K562 (cell line): ENCODE results near the gene NUTF2. TPM values are rescaled to one million over a fixed set of nuclear protein-coding genes. Genes with fewer than 3 reads are reported as not detected.

Experiments
- ARID1B ChIP-seq: fragments of 450-650 bp; IDR thresholded peaks from 2 replicates; pipeline ENCODE4 v1.6.1; 2016; ENCODE audit warnings: antibody characterized with exemption, mild to moderate bottlenecking, inconsistent platforms
- ARID2 ChIP-seq: fragments of 450-650 bp; IDR thresholded peaks from 2 replicates; pipeline ENCODE4 v1.6.1; 2017; ENCODE audit warnings: antibody characterized with exemption, mild to moderate bottlenecking
- BHLHE40 ChIP-seq: IDR thresholded peaks from 2 replicates; pipeline ENCODE4 v1.6.1; 2011; ENCODE audit warnings: low read length, improper control_type of control experiment
- CBFA2T3 ChIP-seq: fragments of 450-650 bp; IDR thresholded peaks from 2 replicates; pipeline ENCODE4 v1.6.1; 2017
- CHD2 ChIP-seq: IDR thresholded peaks from 2 replicates; pipeline ENCODE4 v1.6.1; 2011; ENCODE audit warnings: low read depth, low read length
- CTCF ChIP-seq, 3 experiments: IDR thresholded peaks in 2 of 3; conservative IDR thresholded peaks in 1 of 3; 2 replicates each; pipeline ENCODE4 v1.5.1; 2011 to 2012; ENCODE audit warnings: low read length in 3 of 3, mild to moderate bottlenecking in 3 of 3, control low read depth in 2 of 3, improper control_type of control experiment in 1 of 3, inconsistent platforms in 1 of 3, low read depth in 1 of 3, mixed read lengths in 1 of 3, moderate library complexity in 1 of 3; ENCODE audit not compliant: insufficient read depth in 2 of 3
- CTCFL ChIP-seq: IDR thresholded peaks from 2 replicates; pipeline ENCODE4 v1.6.1; 2011; ENCODE audit warnings: borderline replicate concordance, low read depth, mild to moderate bottlenecking, moderate library complexity, low read length; ENCODE audit not compliant: insufficient read depth, poor library complexity, severe bottlenecking
- DNMT1 ChIP-seq: fragments of 450-650 bp; IDR thresholded peaks from 2 replicates; pipeline ENCODE4 v1.6.1; 2016; ENCODE audit warnings: antibody characterized with exemption, mild to moderate bottlenecking
- FOXP1 ChIP-seq: sonication (generic); formaldehyde crosslinking; IDR thresholded peaks from 2 replicates; pipeline ENCODE4 v1.8.0; 2022; ENCODE audit warnings: mild to moderate bottlenecking, missing genetic modification reagents
- GATAD2A ChIP-seq: fragments of 450-650 bp; IDR thresholded peaks from 2 replicates; pipeline ENCODE4 v1.6.1; 2017
- KHSRP ChIP-seq: fragments of 450-650 bp; IDR thresholded peaks from 2 replicates; pipeline ENCODE4 v1.6.1; 2017
- L3MBTL2 ChIP-seq: fragments of 450-650 bp; IDR thresholded peaks from 2 replicates; pipeline ENCODE4 v1.6.1; 2016; ENCODE audit warnings: mild to moderate bottlenecking, moderate library complexity
- MYBL2 ChIP-seq, 2 experiments: fragments of 450-650 bp in 1 of 2; sonication (generic) in 1 of 2; formaldehyde crosslinking in 1 of 2; IDR thresholded peaks; 2 replicates each; pipeline versions ENCODE4 v1.6.1 to v1.8.1; 2017 to 2022; ENCODE audit warnings: borderline replicate concordance in 1 of 2, inconsistent platforms in 1 of 2, low read depth in 1 of 2, mild to moderate bottlenecking in 1 of 2, missing genetic modification reagents in 1 of 2, moderate library complexity in 1 of 2
- NR4A1 ChIP-seq, 2 experiments: fragments of 250-450 bp in 1 of 2; fragments of 450-650 bp in 1 of 2; sonication (Bioruptor Pico) in 1 of 2; IDR thresholded peaks; 2 replicates each; pipeline versions ENCODE4 v1.4.0 to v1.6.1; 2016 to 2020; ENCODE audit warnings: mild to moderate bottlenecking in 2 of 2, missing compliant biosample characterization in 1 of 2, missing genetic modification characterization in 1 of 2, moderate library complexity in 1 of 2
- NRF1 ChIP-seq, 2 experiments: fragments of 450-650 bp; IDR thresholded peaks in 1 of 2; conservative IDR thresholded peaks in 1 of 2; 2 replicates each; pipeline ENCODE4 v1.6.1; 2014; ENCODE audit warnings: mild to moderate bottlenecking in 2 of 2
- POLR2AphosphoS2 ChIP-seq: IDR thresholded peaks from 2 replicates; pipeline ENCODE4 v1.6.1; 2012; ENCODE audit warnings: low read length, improper control_type of control experiment
- SIN3A ChIP-seq, 2 experiments: fragments of 150-350 bp in 1 of 2; IDR thresholded peaks; 2 replicates each; pipeline ENCODE4 v1.6.1; 2011 to 2016; ENCODE audit warnings: borderline replicate concordance in 2 of 2, low read depth in 2 of 2, low read length in 2 of 2, mild to moderate bottlenecking in 2 of 2, moderate library complexity in 2 of 2; ENCODE audit not compliant: control insufficient read depth in 1 of 2
- TFAM ChIP-seq: fragments of 250-450 bp; sonication (Bioruptor Pico); conservative IDR thresholded peaks from 2 replicates; pipeline ENCODE4 v1.5.0; 2021; ENCODE audit warnings: mild to moderate bottlenecking, moderate library complexity
- ZNF12 ChIP-seq: sonication (generic); formaldehyde crosslinking; IDR thresholded peaks from 2 replicates; pipeline ENCODE4 v1.4.0; 2020; ENCODE audit warnings: mild to moderate bottlenecking, missing genetic modification reagents
- ZNF143 ChIP-seq: sonication (generic); formaldehyde crosslinking; IDR thresholded peaks from 2 replicates; pipeline ENCODE4 v1.9.0; 2022; ENCODE audit warnings: mild to moderate bottlenecking, missing genetic modification reagents
- ZNF445 ChIP-seq: fragments of 250-450 bp; sonication (Bioruptor Pico); IDR thresholded peaks from 2 replicates; pipeline ENCODE4 v1.4.0; 2020; ENCODE audit warnings: low read depth, mild to moderate bottlenecking, moderate library complexity
- ZNF644 ChIP-seq: fragments of 200-800 bp; sonication (Bioruptor generic); IDR thresholded peaks from 2 replicates; pipeline ENCODE4 v1.6.1; 2016; ENCODE audit warnings: low read depth, missing genetic modification characterization, missing compliant biosample characterization
- polyA plus RNA-seq, 8 experiments: library from polyadenylated mRNA; depleted of rRNA in 4 of 8; stranded (reverse) in 5 of 8; unstranded in 3 of 8; fragments of >200 nt; fragmentation: Nextera tagmentation in 2 of 8; fragmentation: Illumina TruSeq in 1 of 8; extraction: Ambion mirVana in 2 of 8; extraction: Trizol in 1 of 8; gene quantifications; 2 replicates each; pipeline versions ENCODE4 v1.2.1 to v1.2.3, GENCODE V29; 2011 to 2014; ENCODE audit warnings: inconsistent platforms in 1 of 8, missing spikeins in 1 of 8
- total RNA-seq, 7 experiments: library from RNA; depleted of rRNA in 6 of 7; stranded (reverse); fragments of >200 nt in 6 of 7; fragmentation: Illumina TruSeq in 2 of 7; extraction: Trizol in 2 of 7; gene quantifications; 2 replicates each; pipeline versions ENCODE4 v1.2.1 to v1.2.3, GENCODE V29; 2011 to 2021; ENCODE audit warnings: low replicate concordance in 1 of 7
- TF ChIP-seq, protein P1 (sequence below): fragments of 450-650 bp; conservative IDR thresholded peaks from 2 replicates; pipeline ENCODE4 v1.6.1; 2016; ENCODE audit warnings: missing genetic modification characterization, low read depth, mild to moderate bottlenecking, control low read depth, missing compliant biosample characterization

Gene NUTF2
- total and polyA plus RNA-seq, 9 of the 15 experiments (the other 6 are each of a cell fraction or from before 2014, with no cell fraction given), result 106 to 248 (median 147) TPM

GRCh38 chr16:67846320-67847063 lies at the start of gene NUTF2 (continued):
- no peak for TF ChIP-seq BHLHE40
- TF ChIP-seq ARID1B, result peak; percentile 27; the same call in 1 of the 2 replicates
- no peak for TF ChIP-seq POLR2AphosphoS2
- TF ChIP-seq ZNF143 (CRISPR knock-in tag), result peak; percentile 99
- TF ChIP-seq ZNF12 (CRISPR knock-in tag), result no peak; the same call in none of the 2 replicates
- TF ChIP-seq TFAM (CRISPR knock-in tag), result no peak
- no peak for TF ChIP-seq GATAD2A
- no peak for TF ChIP-seq MYBL2 (IDR thresholded peaks at IDR 0.05; ENCODE audit: low read depth)
- no peak for TF ChIP-seq MYBL2 (CRISPR knock-in tag; IDR thresholded peaks at IDR 0.05; ENCODE audit: borderline replicate concordance)
- TF ChIP-seq, protein P1, sequence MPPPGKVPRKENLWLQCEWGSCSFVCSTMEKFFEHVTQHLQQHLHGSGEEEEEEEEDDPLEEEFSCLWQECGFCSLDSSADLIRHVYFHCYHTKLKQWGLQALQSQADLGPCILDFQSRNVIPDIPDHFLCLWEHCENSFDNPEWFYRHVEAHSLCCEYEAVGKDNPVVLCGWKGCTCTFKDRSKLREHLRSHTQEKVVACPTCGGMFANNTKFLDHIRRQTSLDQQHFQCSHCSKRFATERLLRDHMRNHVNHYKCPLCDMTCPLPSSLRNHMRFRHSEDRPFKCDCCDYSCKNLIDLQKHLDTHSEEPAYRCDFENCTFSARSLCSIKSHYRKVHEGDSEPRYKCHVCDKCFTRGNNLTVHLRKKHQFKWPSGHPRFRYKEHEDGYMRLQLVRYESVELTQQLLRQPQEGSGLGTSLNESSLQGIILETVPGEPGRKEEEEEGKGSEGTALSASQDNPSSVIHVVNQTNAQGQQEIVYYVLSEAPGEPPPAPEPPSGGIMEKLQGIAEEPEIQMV, result no peak
- peak; percentile 77 to 82 for TF ChIP-seq NRF1 (conservative IDR thresholded peaks at IDR 0.05 in 1 of 2, IDR thresholded peaks at IDR 0.05 in 1 of 2)
- 0 out of 2 replicates have a peak, but pooled peaks have one; percentile 29 for TF ChIP-seq NR4A1 (CRISPR knock-in tag; IDR thresholded peaks at IDR 0.05)
- no peak for TF ChIP-seq NR4A1 (tag; IDR thresholded peaks at IDR 0.05)
- 0 out of 2 replicates have a peak, but pooled peaks have one; percentile 41 for TF ChIP-seq ZNF445 (CRISPR knock-in tag)
- no peak for TF ChIP-seq DNMT1
- no peak for TF ChIP-seq CTCFL
- peak; percentile 81 for TF ChIP-seq FOXP1 (CRISPR knock-in tag)
- 0 out of 6 replicates have a peak, but pooled peaks of 1 of the 3 experiments have one; percentile 1 for TF ChIP-seq CTCF (IDR thresholded peaks at IDR 0.05 in 2 of 3, conservative IDR thresholded peaks at IDR 0.05 in 1 of 3; ENCODE audit: insufficient read depth in 2 of 3, low read depth in 1 of 3, low read length in 3 of 3)
- TF ChIP-seq CHD2, result peak; percentile 76
- TF ChIP-seq L3MBTL2, result peak; percentile 68; the same call in 1 of the 2 replicates
- TF ChIP-seq SIN3A (IDR thresholded peaks at IDR 0.05; ENCODE audit: borderline replicate concordance in 2 of 2, control insufficient read depth in 1 of 2, low read depth in 2 of 2, low read length in 2 of 2), result peak; percentile 49 to 65; a peak in 1 of 4 replicates
- TF ChIP-seq CBFA2T3, result no peak
- TF ChIP-seq ARID2, result no peak
- TF ChIP-seq KHSRP, result no peak
- TF ChIP-seq ZNF644 (tag), result peak; percentile 89
